KBM-7 (cell line): ENCODE data around the gene PTGR1.
A peak's percentile ranks its signal among the peaks of the same experiment; 100 is the strongest.
"Not testable (repeated sequence)": the region's sequence is repeated elsewhere in the genome, so short reads cannot be mapped to it uniquely, and the experiment has no call there.

Experiments
- DNase-seq: peaks from one replicate; pipeline ENCODE4 v3.0.0-alpha.2; 2015
- in situ Hi-C: fragments of 300-500 bp; cut with MboI; formaldehyde crosslinking; loops from 2 replicates; pipeline ENCODE4 v1.14.3; 2020; ENCODE audit warnings: low sequenced_read_pairs, low pct_unique_long_range_greater_than_20kb, mixed read lengths

Gene PTGR1

DNA sequence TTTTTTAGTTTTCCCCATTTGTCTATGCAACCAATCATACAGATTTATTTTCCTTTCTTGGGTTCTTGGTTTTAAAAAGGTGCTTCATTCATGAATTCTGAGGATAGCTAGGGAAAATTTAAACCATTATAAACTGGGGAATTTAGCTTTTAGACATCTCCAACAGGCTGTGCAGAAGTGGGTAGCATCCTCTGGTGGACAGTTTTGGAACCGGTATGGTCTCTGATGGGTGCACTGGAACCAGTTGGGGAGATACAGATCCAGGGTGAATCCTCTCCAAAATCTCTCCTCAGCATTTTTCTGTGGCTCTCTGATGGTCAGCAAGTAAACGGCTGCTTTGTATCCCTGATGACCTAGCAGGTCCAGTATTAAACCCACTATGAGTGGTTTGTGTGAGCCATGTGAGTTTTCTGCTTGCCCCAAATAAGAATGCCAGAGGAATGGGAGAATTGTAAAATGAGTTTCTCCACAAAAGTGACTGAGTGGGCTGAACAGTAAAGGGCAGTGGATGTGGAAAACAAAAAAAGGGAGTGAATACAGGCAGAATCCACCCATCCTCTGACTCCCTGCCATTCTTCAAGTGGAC lies 22.5 kb upstream of the PTGR1 start:
- DNase-seq, result peak; percentile 47
- in situ Hi-C loops, result no loop called here

DNA sequence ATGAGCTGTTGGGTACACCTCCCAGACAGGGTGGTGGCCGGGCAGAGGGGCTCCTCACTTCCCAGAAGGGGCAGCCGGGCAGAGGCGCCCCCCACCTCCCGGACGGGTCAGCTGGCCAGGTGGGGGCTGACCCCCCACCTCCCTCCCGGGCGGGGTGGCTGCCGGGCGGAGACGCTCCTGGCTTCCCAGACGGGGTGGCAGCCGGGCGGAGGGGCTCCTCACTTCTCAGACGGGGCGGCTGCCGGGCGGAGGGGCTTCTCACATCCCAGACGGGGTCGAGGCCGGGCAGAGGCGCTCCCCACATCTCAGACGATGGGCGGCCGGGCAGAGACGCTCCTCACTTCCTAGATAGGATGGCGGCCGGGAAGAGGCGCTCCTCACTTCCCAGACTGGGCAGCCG lies 17.9 kb upstream of the PTGR1 start:
- DNase-seq, in situ Hi-C loops: not testable (repeated sequence)

GRCh38 chr9:111615928-111616327 lies 16.5 kb upstream of the PTGR1 start:
- in situ Hi-C loops, result no loop called here

DNA sequence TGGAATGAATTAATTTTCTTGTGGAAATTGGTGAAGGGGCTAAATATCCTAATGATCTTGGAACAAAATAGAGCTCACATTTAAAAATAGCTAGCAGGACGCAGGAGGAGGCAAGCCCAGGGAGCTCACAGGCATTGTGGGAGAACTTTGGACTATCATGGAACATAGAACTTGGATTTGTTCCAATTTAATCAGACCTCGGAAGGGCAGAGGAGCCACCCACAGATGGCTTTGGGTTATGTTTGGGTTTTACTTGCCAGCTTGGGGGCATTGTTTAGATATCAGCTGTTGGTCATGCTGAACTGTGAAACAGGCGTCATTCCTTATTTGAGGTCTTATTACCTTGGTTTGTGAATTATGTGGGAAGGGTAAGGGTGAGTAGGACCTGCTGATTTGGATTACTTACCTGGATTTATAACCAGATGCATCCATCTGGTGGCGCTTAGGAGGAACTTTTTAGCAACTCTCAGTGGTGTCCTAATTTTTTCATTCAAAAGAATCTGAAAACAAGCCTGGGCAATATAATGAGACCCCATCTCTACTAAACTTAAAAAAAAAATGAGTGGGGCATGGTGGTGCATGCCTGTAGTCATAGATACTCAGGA lies 14.1 kb upstream of the PTGR1 start:
- no peak for DNase-seq
- in situ Hi-C loops, result no loop called here

More at GRCh38 chr9:111615928-111616327, 16.5 kb upstream of the PTGR1 start:
- DNase-seq, result no peak

- in situ Hi-C loops, result no loop called here
- no peak for DNase-seq
Observed at GRCh38 chr9:111610845-111611244, 11.4 kb upstream of the PTGR1 start.

GRCh38 chr9:111610149-111610548 lies 10.7 kb upstream of the PTGR1 start:
- no peak for DNase-seq
- in situ Hi-C loops, result no loop called here

DNA sequence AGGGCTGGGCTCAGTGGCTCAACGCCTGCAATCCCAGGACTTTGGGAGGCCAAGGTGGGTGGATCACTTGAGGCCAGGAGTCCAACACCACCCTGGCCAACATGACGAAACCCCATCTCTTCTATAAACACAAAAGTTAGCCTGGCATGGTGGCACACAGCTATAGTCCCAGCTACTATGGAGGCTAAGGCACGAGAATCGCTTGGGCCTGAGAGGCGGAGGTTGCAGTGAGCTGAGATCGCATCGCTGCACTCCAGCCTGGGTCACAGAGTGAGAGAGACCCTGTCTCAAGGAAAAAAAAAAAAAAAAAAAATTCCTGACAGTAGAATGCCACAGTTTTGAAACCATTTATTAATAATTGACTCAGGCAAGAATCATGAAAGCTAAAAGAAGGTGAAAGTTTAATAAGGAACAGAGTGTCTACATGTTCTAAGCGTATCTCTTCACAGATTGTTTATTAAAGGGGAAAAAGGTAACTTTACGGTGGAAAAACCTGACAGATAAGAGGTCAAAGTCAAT lies 5.7 kb upstream of the PTGR1 start:
- in situ Hi-C loops, result no loop called here

GRCh38 chr9:111604054-111604615 lies 4.7 kb upstream of the PTGR1 start:
- in situ Hi-C loops, result no loop called here
- no peak for DNase-seq

More for the DNA sequence above, 5.7 kb upstream of the PTGR1 start:
- DNase-seq, result no peak

DNA sequence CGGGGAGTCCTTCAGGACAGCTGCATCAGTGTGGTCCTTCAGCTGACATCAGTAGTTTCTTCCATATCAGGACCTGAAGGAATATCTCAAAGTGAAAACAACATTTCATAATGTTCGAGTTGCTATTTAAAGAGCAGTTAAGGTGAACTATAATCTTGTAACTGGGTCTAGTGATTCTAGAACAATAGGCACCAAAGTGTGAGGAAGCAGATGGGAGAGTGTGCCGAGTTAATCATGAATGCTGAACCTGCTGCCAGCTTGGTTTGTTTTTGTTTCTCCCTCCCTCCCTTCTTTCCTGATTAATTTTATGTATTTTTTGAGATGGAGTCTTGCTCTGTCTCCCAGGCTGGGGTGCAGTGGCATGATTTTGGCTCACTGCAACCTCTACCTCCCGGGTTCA lies 3.6 kb upstream of the PTGR1 start:
- in situ Hi-C loops, result no loop called here
- no peak for DNase-seq

DNA sequence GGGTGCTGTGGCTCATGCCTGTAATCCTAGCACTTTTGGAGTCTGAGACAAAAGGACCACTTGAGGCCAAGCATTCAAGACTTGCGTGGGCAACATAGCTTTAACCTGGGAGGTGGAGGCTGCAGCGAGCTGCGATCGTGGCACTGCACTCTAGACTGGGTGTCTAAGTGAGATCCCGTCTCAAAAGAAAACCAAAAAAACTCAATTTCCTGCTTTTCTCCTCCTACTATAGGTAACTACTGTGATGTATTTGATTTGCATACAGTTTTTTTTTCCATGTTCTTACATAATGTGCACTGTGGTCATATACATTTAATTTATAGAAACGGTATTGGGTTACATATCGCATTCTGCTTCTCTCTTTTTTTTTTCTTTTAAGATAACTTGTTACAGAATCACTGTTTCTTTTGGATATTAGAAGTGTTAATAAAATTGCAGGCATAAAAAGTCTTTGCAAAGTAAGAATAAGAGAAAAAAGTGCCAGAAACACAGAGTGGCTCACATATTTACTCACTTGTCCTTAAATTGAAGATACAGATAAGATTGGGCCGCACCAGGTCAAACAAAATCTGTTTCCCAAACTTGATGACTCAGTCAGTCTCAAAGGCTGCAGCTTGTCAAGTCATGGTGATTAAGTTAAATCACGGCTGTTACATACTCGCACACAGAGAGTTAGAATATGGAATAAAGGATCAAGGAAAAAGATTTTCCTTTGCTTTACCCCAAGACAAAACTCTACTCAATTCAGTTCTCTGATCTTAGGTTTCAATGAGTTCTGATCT lies 2.0 kb upstream of the PTGR1 start:
- in situ Hi-C loops, result no loop called here
- DNase-seq, result no peak

DNA sequence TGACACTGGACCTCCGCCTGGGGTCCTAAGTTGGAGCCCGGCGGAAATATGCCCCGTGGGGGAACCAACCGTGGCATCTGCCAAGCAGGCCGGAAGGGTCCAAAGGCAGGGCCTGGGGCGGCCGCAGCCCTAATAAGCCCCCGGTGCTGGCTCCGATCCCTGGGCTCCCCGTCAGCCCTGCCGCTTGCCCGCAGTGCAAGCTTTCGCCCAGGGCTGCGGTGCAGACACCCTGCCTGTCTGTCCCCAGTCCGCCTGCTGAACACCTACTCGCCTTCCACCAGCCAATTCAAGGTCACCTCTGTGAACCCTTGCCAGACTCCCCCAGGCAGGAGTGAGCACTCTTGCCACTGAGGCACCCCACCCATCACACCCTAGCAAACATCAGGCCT lies 502 bp upstream of the PTGR1 start:
- DNase-seq, result no peak
- in situ Hi-C loops, result no loop called here

GRCh38 chr9:111598733-111599091 lies 735 bp downstream of the PTGR1 start:
- in situ Hi-C loops, result no loop called here
- peak; percentile 34 for DNase-seq

- DNase-seq, result peak; percentile 78
- in situ Hi-C loops, result no loop called here
Observed at GRCh38 chr9:111597852-111598732, 1.4 kb downstream of the PTGR1 start.

- DNase-seq, result no peak
- in situ Hi-C loops, result no loop called here
Observed at GRCh38 chr9:111588846-111589245, 10.6 kb downstream of the PTGR1 start.

- no peak for DNase-seq
- in situ Hi-C loops, result no loop called here
Observed at GRCh38 chr9:111586378-111586777, 13.1 kb downstream of the PTGR1 start.

DNA sequence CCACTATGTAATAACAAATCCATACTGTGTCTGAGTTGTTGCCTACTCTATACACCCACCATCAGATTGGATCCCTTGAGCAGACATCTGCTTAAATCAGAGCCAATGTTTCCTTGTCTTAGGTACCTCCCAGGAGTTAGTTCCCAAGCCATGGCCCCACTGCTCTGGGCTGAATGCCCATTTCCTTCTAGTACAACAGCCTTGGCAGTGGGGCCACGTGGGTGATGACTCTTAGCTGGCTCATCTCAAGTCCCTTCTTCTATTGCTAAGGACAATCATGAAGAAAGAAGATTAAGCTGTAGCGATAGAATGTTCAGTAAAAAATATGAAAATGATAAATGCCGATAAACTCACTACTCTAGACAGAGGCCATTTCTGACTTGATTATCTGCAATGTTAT lies 16.6 kb downstream of the PTGR1 start:
- in situ Hi-C loops, result no loop called here
- no peak for DNase-seq

- in situ Hi-C loops, result no loop called here
- no peak for DNase-seq
Observed at GRCh38 chr9:111572950-111573604, 26.4 kb downstream of the PTGR1 start.

DNA sequence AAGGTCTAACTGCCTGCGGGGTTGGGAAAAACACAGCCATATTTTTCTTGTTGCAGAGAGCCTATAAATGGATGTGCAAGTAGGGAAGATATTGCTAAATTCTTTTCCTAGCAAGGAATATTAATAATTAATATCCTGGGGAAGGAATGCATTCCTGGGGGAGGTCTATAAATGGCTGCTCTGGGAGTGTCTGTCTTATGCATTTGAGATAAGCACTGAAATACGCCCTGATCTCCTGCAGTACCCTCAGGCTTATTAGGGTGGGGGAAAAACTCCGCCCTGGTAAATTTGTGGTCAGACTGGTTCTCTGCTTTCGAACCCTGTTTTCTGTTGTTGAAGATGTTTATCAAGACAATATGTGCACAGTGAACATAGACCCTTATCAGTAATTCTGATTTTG lies 31.3 kb downstream of the PTGR1 start:
- in situ Hi-C loops, DNase-seq: not testable (repeated sequence)

DNA sequence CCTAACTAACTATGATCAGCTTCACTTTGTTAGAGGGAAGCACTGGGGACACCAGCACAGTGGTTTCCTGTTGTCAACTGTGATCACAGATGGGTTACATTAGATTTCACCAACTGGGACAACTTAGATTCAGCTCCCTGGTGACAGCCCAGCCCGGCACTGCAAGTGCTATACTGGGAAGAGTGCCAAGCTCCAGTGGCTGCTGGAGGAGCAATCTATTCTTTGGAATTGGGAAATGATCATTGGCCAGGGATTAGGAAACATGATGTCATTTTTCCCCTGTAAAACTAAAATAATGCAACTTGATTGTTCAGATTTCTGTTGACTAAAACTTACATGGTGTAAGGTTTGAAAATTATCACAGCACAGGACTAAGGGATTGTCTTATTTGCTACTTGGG lies 33.2 kb downstream of the PTGR1 start:
- in situ Hi-C loops, result no loop called here
- no peak for DNase-seq
